Kidney (tissue), 14 donors: ENCODE measurements around the gene IFFO2. TPM values are rescaled to one million over a fixed set of nuclear protein-coding genes. Genes with fewer than 3 reads are reported as not detected.

Source experiments
- DNase-seq, 5 donors: peaks; one replicate each; pipeline ENCODE4 v3.0.0-alpha.2; 2013 to 2020
- FAIRE-seq: peaks from 2 replicates; lab custom pipeline; 2012; peaks lifted over from hg19 to GRCh38; lab: Jason Lieb, UNC
- H3K27ac ChIP-seq, 2 donors: one replicate each; pipeline ENCODE4 v1.7.0; 2013; ENCODE audit warnings: low read depth in 2 of 2, low read length in 2 of 2, inconsistent platforms in 1 of 2
- H3K27me3 ChIP-seq: one replicate; pipeline ENCODE4 v1.7.1; 2013; ENCODE audit warnings: low read length, inconsistent platforms; ENCODE audit not compliant: control insufficient read depth, insufficient read depth
- H3K36me3 ChIP-seq, 3 donors: one replicate each; pipeline versions ENCODE4 v1.7.0 to v1.7.1; 2013; ENCODE audit warnings: low read length in 3 of 3, control low read depth in 1 of 3, inconsistent platforms in 1 of 3; ENCODE audit not compliant: insufficient read depth in 3 of 3, control insufficient read depth in 2 of 3
- H3K4me1 ChIP-seq, 3 donors: one replicate each; pipeline versions ENCODE4 v1.7.0 to v1.7.1; 2013; ENCODE audit warnings: low read length in 3 of 3, inconsistent platforms in 1 of 3, low read depth in 1 of 3; ENCODE audit not compliant: control insufficient read depth in 2 of 3, insufficient read depth in 2 of 3
- H3K4me3 ChIP-seq, 3 donors: one replicate each; pipeline versions ENCODE4 v1.7.0 to v1.8.1; 2013; ENCODE audit warnings: low read length in 3 of 3, control low read depth in 1 of 3, inconsistent platforms in 1 of 3
- H3K9ac ChIP-seq, 3 donors: one replicate each; pipeline versions ENCODE4 v1.7.0 to v1.7.1; 2013; ENCODE audit warnings: low read length in 3 of 3, control low read depth in 1 of 3, inconsistent platforms in 1 of 3
- H3K9me3 ChIP-seq, 3 donors: one replicate each; pipeline versions ENCODE4 v1.7.0 to v1.7.1; 2013; ENCODE audit warnings: low read length in 3 of 3, control low read depth in 1 of 3, inconsistent platforms in 1 of 3; ENCODE audit not compliant: control insufficient read depth in 2 of 3, insufficient read depth in 1 of 3
- CTCF ChIP-seq: IDR thresholded peaks from 3 replicates; pipeline ENCODE4 v1.5.1; 2012; ENCODE audit warnings: mild to moderate bottlenecking, moderate library complexity, borderline replicate concordance; ENCODE audit not compliant: insufficient read depth; ENCODE audit errors: extremely low read depth
- intact Hi-C: fragments of 100-400 bp; cut with DNase I; formaldehyde crosslinking; loops from one replicate; pipeline ENCODE4 v1.11.1; 2022
- polyA plus RNA-seq: library from polyadenylated mRNA; stranded (reverse); fragments of 350-450 nt; fragmentation: Illumina TruSeq; extraction: RNeasy Lipid Tissue Mini Kit (QIAGEN cat#74804); gene quantifications from one replicate; pipeline ENCODE4 v1.2.3, GENCODE V29; 2014; ENCODE audit warnings: low read depth, low replicate concordance; ENCODE audit not compliant: insufficient read depth
- total RNA-seq: library from RNA; stranded (reverse); fragmentation: NEBNext Ultra II Directional; extraction: Animal tissue kit (Norgen Biotek cat#: 25700); gene quantifications from one replicate; pipeline ENCODE4 v1.2.1, GENCODE V29; 2021
- donor health status: control.
- donor health status: control.
- donor health status: control.
- donor health status: control.
- donor health status: control.
- donor health status: DM: yes; HTN: yes; CAD: no.
- donor health status: Normal renal cell carcinoma (clear cell type).

The IFFO2 gene
- total and polyA plus RNA-seq, 2 donors from 2014 or later = 7.5 to 23.1 TPM

- no peak overlapping the region for H3K9ac ChIP-seq
- intact Hi-C loops = no loop called here
- H3K27me3 ChIP-seq = no peaks in the 10 kb centered on the region
- no peaks in the 10 kb centered on the region for H3K4me1 ChIP-seq
- no peaks in the 10 kb centered on the region for H3K36me3 ChIP-seq
- FAIRE-seq (no peak), DNase-seq (no peak)
- H3K4me3 ChIP-seq = no peak overlapping the region
- no peak overlapping the region for H3K27ac ChIP-seq
- no peak for TF ChIP-seq CTCF
- peaks cover 0 to 9% (median 0%) of the 10 kb centered on the region in 3 donors for H3K9me3 ChIP-seq
These were observed 41.7 kb upstream of the IFFO2 start for GRCh38 chr1:18998016-18998724.

GRCh38 chr1:18997508-18997907, 41.0 kb upstream of the IFFO2 start:
- Histone ChIP-seq H3K9ac (no peak overlapping the region), H3K4me3 (no peak overlapping the region), H3K27ac (no peak overlapping the region), H3K9me3 (peaks cover 0 to 9% (median 0%) of the 10 kb centered on the region in 3 donors), H3K27me3 (no peaks in the 10 kb centered on the region), H3K4me1 (no peaks in the 10 kb centered on the region), H3K36me3 (no peaks in the 10 kb centered on the region)
- intact Hi-C loops = no loop called here
- no peak for TF ChIP-seq CTCF
- DNase-seq (peak in 1 of 5 donors; percentile 15), FAIRE-seq (no peak)

GRCh38 chr1:18996548-18997177, 40.2 kb upstream of the IFFO2 start:
- intact Hi-C loops = no loop called here

More at GRCh38 chr1:18996548-18997177, 40.2 kb upstream of the IFFO2 start:
- no peak overlapping the region for H3K27ac ChIP-seq
- DNase-seq (no peak), FAIRE-seq (no peak)
- H3K9me3 ChIP-seq = peaks cover 0 to 6% (median 0%) of the 10 kb centered on the region in 3 donors
- H3K9ac ChIP-seq = no peak overlapping the region
- H3K36me3 ChIP-seq = no peaks in the 10 kb centered on the region
- H3K4me1 ChIP-seq = no peaks in the 10 kb centered on the region
- H3K4me3 ChIP-seq = no peak overlapping the region
- H3K27me3 ChIP-seq = no peaks in the 10 kb centered on the region
- TF ChIP-seq CTCF = no peak
